ENCODE data around the gene GRIK3.

Gene GRIK3

GRCh38 chr1:36829961-36830360 is 204.4 kb downstream of the GRIK3 start:
- Mint-ChIP-seq H3K9me3 (no peaks in the 10 kb centered on the region), H3K27me3 (ENCODE audit: low read depth) (no peaks in the 10 kb centered on the region), H3K36me3 (ENCODE audit: low read depth) (no peaks in the 10 kb centered on the region), H3K27ac (no peak overlapping the region), H3K4me3 (no peak overlapping the region), H3K4me1 (ENCODE audit: low read depth) (no peaks in the 10 kb centered on the region)
- DNase-seq (ENCODE audit: low spot score) = no peak

- Mint-ChIP-seq H3K9me3 (no peaks in the 10 kb centered on the region), H3K27me3 (ENCODE audit: low read depth) (no peaks in the 10 kb centered on the region), H3K27ac (no peak overlapping the region), H3K4me1 (ENCODE audit: low read depth) (no peaks in the 10 kb centered on the region), H3K36me3 (ENCODE audit: low read depth) (no peaks in the 10 kb centered on the region), H3K4me3 (no peak overlapping the region)
- DNase-seq (ENCODE audit: low spot score) = no peak
Observed at GRCh38 chr1:36829066-36829465, 205.2 kb downstream of the GRIK3 start.

DNA sequence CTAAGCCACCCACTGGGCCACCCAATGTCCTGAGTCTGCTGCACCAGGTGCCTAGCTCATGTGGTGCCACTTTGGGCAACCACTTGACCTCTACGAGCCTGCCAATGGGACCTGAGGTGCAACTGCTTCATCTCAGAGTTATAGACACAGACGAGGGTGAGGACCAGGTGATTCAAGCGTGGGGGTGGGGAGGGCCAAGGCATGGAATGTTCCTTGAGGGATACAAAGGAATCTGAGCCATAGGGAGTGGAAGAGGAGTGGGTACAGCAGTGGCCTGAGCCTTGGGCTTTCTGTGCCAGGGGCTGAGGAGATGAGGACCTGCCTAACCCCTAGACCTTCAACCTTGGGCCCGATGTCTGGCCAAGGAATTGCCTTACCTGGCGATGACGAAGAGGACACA is 209.1 kb downstream of the GRIK3 start:
- Mint-ChIP-seq H3K4me1 (ENCODE audit: low read depth) (no peaks in the 10 kb centered on the region), H3K9me3 (no peaks in the 10 kb centered on the region)

DNA sequence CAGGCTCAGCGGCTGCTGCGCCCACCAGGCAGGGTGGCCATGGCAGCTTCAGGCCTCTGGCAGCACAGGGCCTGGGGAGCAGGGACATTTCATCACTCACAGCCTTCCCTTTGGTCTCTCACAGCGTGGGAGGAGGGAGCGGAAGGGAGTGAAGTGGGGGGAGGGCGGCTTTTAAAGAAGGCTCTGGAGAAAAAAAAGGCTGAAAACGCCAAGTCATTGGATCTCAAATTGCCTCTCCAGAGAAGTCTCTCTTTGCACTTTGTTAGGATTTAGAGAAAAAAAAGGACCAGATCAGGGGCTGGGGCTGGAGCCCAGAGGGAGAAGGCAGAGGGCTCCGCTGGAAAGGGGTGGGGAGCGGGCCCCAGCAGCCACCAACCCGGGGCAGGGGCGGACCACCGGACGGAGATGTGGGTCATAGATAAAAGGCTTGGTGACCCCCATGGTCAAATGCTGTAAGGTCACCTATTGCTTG is 209.9 kb downstream of the GRIK3 start:
- Mint-ChIP-seq H3K27ac (no peak overlapping the region), H3K36me3 (ENCODE audit: low read depth) (no peaks in the 10 kb centered on the region), H3K4me3 (no peak overlapping the region), H3K27me3 (ENCODE audit: low read depth) (no peaks in the 10 kb centered on the region), H3K4me1 (ENCODE audit: low read depth) (no peaks in the 10 kb centered on the region), H3K9me3 (no peaks in the 10 kb centered on the region)
- no peak for DNase-seq (ENCODE audit: low spot score)

More for the DNA sequence above, 209.1 kb downstream of the GRIK3 start:
- no peaks in the 10 kb centered on the region for H3K27me3 Mint-ChIP-seq (ENCODE audit: low read depth)
- H3K36me3 Mint-ChIP-seq (ENCODE audit: low read depth) = no peaks in the 10 kb centered on the region
- DNase-seq (ENCODE audit: low spot score) = no peak
- H3K4me3 Mint-ChIP-seq = no peak overlapping the region
- no peak overlapping the region for H3K27ac Mint-ChIP-seq

GRCh38 chr1:36822648-36823047 is 211.7 kb downstream of the GRIK3 start:
- H3K36me3 Mint-ChIP-seq (ENCODE audit: low read depth) = no peaks in the 10 kb centered on the region
- H3K27ac Mint-ChIP-seq = no peak overlapping the region
- no peak overlapping the region for H3K4me3 Mint-ChIP-seq
- no peaks in the 10 kb centered on the region for H3K27me3 Mint-ChIP-seq (ENCODE audit: low read depth)
- no peaks in the 10 kb centered on the region for H3K4me1 Mint-ChIP-seq (ENCODE audit: low read depth)
- no peak for DNase-seq (ENCODE audit: low spot score)
- no peaks in the 10 kb centered on the region for H3K9me3 Mint-ChIP-seq

DNA sequence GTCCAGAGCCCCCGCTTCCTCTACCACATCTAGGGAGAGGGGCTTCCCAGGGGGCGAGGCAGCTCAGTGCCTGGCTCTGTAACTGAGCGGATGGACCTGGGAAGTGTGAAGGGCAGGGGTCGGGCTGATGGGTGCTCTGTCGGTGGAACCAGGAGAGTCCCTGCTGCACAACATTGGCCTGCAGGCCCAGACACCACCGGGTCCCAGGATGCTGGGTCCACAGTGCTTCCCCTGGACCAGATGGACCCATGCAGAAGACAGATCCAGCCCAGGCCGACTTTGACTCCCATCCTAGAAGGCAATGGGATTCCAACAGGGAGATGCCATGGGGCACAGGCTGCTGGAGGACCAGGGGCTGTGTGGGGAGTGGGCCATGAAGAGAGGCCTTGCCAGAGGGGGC is 212.9 kb downstream of the GRIK3 start:
- Mint-ChIP-seq H3K4me3 (no peak overlapping the region), H3K36me3 (ENCODE audit: low read depth) (no peaks in the 10 kb centered on the region), H3K27me3 (ENCODE audit: low read depth) (no peaks in the 10 kb centered on the region), H3K27ac (no peak overlapping the region), H3K4me1 (ENCODE audit: low read depth) (no peaks in the 10 kb centered on the region), H3K9me3 (no peaks in the 10 kb centered on the region)
- DNase-seq (ENCODE audit: low spot score) = no peak

DNA sequence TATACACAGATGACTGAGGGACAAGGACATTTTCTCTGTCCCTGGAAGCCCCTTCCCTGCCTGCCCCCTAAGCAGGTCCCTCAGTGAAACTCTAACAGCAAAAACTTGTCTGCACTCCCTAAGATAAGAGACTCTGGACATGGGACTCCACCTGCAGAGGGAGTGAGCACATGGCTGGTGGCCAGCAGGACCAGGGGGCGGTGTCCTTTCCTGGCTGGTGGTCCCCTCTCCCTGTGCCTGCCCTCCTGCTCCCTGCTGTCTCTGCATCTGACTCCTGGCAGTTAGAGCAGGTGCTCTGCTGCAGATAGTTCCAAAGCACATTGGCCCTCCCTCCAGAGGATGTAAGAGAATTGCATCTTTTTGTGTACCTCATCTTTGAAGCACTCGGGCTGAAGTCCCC is 215.5 kb downstream of the GRIK3 start:
- Mint-ChIP-seq H3K27ac (no peak overlapping the region), H3K9me3 (no peaks in the 10 kb centered on the region), H3K36me3 (ENCODE audit: low read depth) (no peaks in the 10 kb centered on the region), H3K4me1 (ENCODE audit: low read depth) (no peaks in the 10 kb centered on the region), H3K4me3 (no peak overlapping the region), H3K27me3 (ENCODE audit: low read depth) (no peaks in the 10 kb centered on the region)
- DNase-seq (ENCODE audit: low spot score) = no peak

- no peaks in the 10 kb centered on the region for H3K27me3 Mint-ChIP-seq (ENCODE audit: low read depth)
- DNase-seq (ENCODE audit: low spot score) = no peak
- no peaks in the 10 kb centered on the region for H3K9me3 Mint-ChIP-seq
- no peak overlapping the region for H3K27ac Mint-ChIP-seq
- no peaks in the 10 kb centered on the region for H3K4me1 Mint-ChIP-seq (ENCODE audit: low read depth)
- no peak overlapping the region for H3K4me3 Mint-ChIP-seq
- no peaks in the 10 kb centered on the region for H3K36me3 Mint-ChIP-seq (ENCODE audit: low read depth)
Observed at GRCh38 chr1:36816348-36816747, 218.0 kb downstream of the GRIK3 start.

- Mint-ChIP-seq H3K27me3 (ENCODE audit: low read depth) (no peaks in the 10 kb centered on the region), H3K27ac (no peak overlapping the region), H3K36me3 (ENCODE audit: low read depth) (no peaks in the 10 kb centered on the region), H3K4me3 (no peak overlapping the region), H3K4me1 (ENCODE audit: low read depth) (no peaks in the 10 kb centered on the region), H3K9me3 (no peaks in the 10 kb centered on the region)
- DNase-seq (ENCODE audit: low spot score) = no peak
Observed at GRCh38 chr1:36814774-36815173, 219.5 kb downstream of the GRIK3 start.

- H3K9me3 Mint-ChIP-seq = no peaks in the 10 kb centered on the region
- H3K4me3 Mint-ChIP-seq = no peak overlapping the region
- no peak for DNase-seq (ENCODE audit: low spot score)
- no peaks in the 10 kb centered on the region for H3K27me3 Mint-ChIP-seq (ENCODE audit: low read depth)
- no peak overlapping the region for H3K27ac Mint-ChIP-seq
- no peaks in the 10 kb centered on the region for H3K4me1 Mint-ChIP-seq (ENCODE audit: low read depth)
- H3K36me3 Mint-ChIP-seq (ENCODE audit: low read depth) = no peaks in the 10 kb centered on the region
Observed at GRCh38 chr1:36814083-36814482, 220.2 kb downstream of the GRIK3 start.

GRCh38 chr1:36807262-36807661 is 227.1 kb downstream of the GRIK3 start:
- no peaks in the 10 kb centered on the region for H3K27me3 Mint-ChIP-seq (ENCODE audit: low read depth)
- H3K27ac Mint-ChIP-seq = no peak overlapping the region
- H3K4me1 Mint-ChIP-seq (ENCODE audit: low read depth) = no peaks in the 10 kb centered on the region

GRCh38 chr1:36805979-36806640 is 228.2 kb downstream of the GRIK3 start:
- Mint-ChIP-seq H3K9me3 (no peaks in the 10 kb centered on the region), H3K27me3 (ENCODE audit: low read depth) (no peaks in the 10 kb centered on the region), H3K27ac (no peak overlapping the region), H3K4me3 (no peak overlapping the region), H3K4me1 (ENCODE audit: low read depth) (no peaks in the 10 kb centered on the region), H3K36me3 (ENCODE audit: low read depth) (no peaks in the 10 kb centered on the region)
- DNase-seq (ENCODE audit: low spot score) = no peak

More at GRCh38 chr1:36807262-36807661, 227.1 kb downstream of the GRIK3 start:
- Mint-ChIP-seq H3K9me3 (no peaks in the 10 kb centered on the region), H3K4me3 (no peak overlapping the region), H3K36me3 (ENCODE audit: low read depth) (no peaks in the 10 kb centered on the region)
- no peak for DNase-seq (ENCODE audit: low spot score)

DNA sequence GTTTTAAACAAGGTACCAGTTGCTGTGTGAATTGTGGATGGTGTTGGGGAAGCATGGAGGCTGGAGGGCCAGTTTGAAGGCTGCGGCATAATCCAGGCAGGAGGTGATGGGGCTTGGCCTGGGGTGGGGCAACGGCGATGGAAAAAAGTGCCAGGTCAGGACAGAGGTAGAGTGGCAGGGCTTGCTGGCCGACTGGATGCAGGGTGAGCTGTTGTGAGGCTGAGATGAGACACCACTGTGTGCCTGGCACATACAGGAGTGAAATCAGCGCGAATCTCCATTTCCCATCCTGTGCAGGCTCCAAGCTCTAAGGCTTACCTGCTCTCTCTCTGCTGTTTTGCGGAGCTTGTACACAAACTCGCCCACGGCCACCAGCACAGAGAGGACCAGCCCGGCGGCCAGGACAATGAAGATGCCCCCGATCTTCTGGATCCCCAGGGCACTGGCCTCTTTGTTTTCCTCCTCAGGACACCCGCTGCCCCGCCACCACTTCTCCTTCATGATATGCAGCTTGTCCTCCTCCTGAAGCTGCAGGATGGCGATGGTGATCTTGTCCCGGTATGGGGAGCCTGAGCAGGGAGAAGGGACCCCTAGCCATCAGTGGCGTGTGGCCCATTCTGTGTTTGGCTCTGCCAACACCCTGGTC is 229.5 kb downstream of the GRIK3 start:
- DNase-seq (ENCODE audit: low spot score) = no peak
- no peak overlapping the region for H3K27ac Mint-ChIP-seq
- H3K27me3 Mint-ChIP-seq (ENCODE audit: low read depth) = no peaks in the 10 kb centered on the region
- H3K9me3 Mint-ChIP-seq = no peaks in the 10 kb centered on the region
- H3K36me3 Mint-ChIP-seq (ENCODE audit: low read depth) = no peaks in the 10 kb centered on the region
- no peak overlapping the region for H3K4me3 Mint-ChIP-seq
- no peaks in the 10 kb centered on the region for H3K4me1 Mint-ChIP-seq (ENCODE audit: low read depth)

DNA sequence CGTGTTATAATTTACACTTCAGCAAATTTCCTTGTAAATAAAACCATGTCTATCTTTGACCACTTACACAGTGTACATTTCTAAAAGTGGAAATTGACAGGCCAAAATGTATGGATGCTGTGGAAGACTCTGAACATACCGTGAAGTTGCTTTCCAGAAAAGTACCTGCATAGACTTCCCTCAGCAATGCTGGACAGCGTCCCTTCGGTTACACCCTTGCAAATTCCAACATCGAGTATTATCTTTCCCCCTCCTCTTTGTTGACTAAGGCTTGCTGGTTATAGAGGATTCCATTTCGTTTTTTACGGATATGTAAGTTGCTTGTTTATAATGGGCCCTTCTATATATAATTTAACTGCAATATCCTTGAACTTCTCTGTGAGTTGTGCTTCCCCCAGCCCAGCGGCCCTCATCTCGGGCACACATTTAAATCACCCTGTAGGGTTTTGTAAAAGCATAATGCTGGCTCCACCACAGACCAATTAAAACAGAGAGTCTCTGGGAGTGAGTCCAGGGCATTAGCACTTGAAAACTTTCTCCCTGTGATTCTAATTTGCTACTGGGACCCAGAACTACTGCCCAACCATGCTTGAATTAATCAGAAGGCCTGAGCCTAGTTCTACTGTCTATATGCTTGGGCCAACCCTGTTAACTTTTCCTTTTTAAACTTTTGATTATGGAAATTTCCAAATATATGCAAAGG is 230.3 kb downstream of the GRIK3 start:
- Mint-ChIP-seq H3K4me1 (ENCODE audit: low read depth) (no peaks in the 10 kb centered on the region), H3K36me3 (ENCODE audit: low read depth) (no peaks in the 10 kb centered on the region), H3K9me3 (no peaks in the 10 kb centered on the region), H3K27me3 (ENCODE audit: low read depth) (no peaks in the 10 kb centered on the region), H3K4me3 (no peak overlapping the region), H3K27ac (no peak overlapping the region)
- no peak for DNase-seq (ENCODE audit: low spot score)
